ENCODE data around the gene DDX27. TPM values are rescaled to one million over a fixed set of nuclear protein-coding genes. Genes with fewer than 3 reads are reported as not detected.

Gene DDX27
- total and polyA plus RNA-seq, 9 of the 15 experiments (the other 6 are each of a cell fraction or from before 2014, with no cell fraction given), result 17.9 to 79.3 (median 57.0) TPM

DNA sequence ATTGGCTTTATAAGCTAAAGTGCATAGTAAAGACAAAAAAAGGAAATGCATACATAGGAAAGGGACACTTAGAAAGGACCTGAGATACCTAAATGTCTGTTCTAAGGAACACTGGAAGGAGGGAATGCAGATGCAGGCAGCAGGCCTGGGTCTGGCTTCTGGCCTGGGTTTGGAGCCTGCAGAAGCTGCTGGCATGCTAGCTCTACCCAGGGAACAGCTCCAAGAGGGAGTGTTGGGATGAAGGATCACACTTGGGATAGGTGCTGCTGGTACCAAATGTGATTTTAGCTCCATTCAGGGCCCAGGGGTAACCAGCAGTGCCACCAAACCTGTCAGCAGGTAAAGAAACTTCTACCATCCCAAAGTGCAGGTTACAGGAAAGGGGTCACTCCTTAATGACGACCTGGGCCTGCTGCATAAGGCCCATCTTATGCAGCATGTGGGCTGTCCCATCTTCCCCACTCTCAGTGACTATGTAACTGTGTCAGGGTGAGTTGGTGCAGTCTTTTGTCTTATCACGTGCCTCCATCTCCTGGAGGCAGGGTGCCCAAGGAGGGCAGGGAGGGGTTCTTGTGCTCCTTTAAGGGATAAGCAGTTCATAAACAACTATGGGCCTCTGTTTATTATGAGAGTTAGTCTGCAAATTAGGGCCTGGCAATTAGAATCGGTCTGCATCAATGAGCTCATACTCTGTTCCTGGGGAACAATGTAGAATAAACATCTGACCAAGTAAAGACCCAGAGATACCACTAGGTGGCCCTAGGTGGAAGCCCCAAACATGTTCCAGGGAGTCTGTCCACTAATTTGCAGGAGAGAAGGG is 26.9 kb downstream of the DDX27 start:
- Histone ChIP-seq H2AFZ (ENCODE audit: low read depth, low read length) (no peak overlapping the region), H3K9me1 (ENCODE audit: control insufficient read depth, insufficient read depth, low read length) (no peaks in the 10 kb centered on the region), H3K4me2 (ENCODE audit: insufficient read depth, low read length) (no peak overlapping the region), H3K27ac (ENCODE audit: extremely low read depth, low read depth, low read length) (no peak overlapping the region), H3K36me3 (ENCODE audit: control insufficient read depth, insufficient read depth, low read length) (peaks cover 89% of the 10 kb centered on the region), H3K4me3 (no peak overlapping the region), H3K27me3 (ENCODE audit: control insufficient read depth in 2 of 2, insufficient read depth in 2 of 2, low read length in 2 of 2) (no peaks in the 10 kb centered on the region), H4K20me1 (replicated peaks; ENCODE audit: control insufficient read depth, insufficient read depth, low read length) (peaks cover 19% of the 10 kb centered on the region), H3K9ac (ENCODE audit: insufficient read depth in 1 of 2, low read depth in 2 of 2, low read length in 2 of 2) (no peak overlapping the region), H3K79me2 (ENCODE audit: control insufficient read depth, insufficient read depth, low read length) (no peaks in the 10 kb centered on the region), H3K9me3 (replicated peaks; ENCODE audit: control insufficient read depth, insufficient read depth, low read depth, low read length) (no peaks in the 10 kb centered on the region), H3K4me1 (replicated peaks in 1 of 2; ENCODE audit: control insufficient read depth in 2 of 2, insufficient read depth in 2 of 2, low read length in 2 of 2) (no peaks in the 10 kb centered on the region)
- BruUV-seq (replicated peaks), result no TSS peak
- ATAC-seq (peak; percentile 96), DNase-seq (ENCODE audit: extremely low read depth in 1 of 4, low spot score in 3 of 4) (peak; percentile 50 to 67 (median 62)), FAIRE-seq (peak; percentile 94)
- POLR2A ChIA-PET, result interaction anchor here (0.5 to 1.8 kb wide), 10 partner anchors 9 to 275 kb away, joined by 3 to 7 read pairs (median 4); partner anchors contain the start of genes CSE1L and ZNFX1
- in situ Hi-C loops (cut with MboI), result loop anchor here (5.0 kb wide), 1 partner anchor 76 kb away; no protein-coding TSS in a partner anchor
- CTCF ChIA-PET (ENCODE audit: low intra/inter-chr PET ratio), result interaction anchor here (0.7 to 1.5 kb wide), 2 partner anchors 78 to 87 kb away, joined by 8 to 10 read pairs; no protein-coding TSS in a partner anchor
- WGBS (ENCODE audit: insufficient coverage, low coverage, missing lambda C conversion rate), result 35% methylated on average over 3 of the region's 3 CpGs
- intact Hi-C loops (cut with micrococcal nuclease), result loop anchor here (1.0 kb wide), 1 partner anchor 77 kb away; no protein-coding TSS in a partner anchor
- TF ChIP-seq RAD21 (CRISPR knock-in tag; conservative IDR thresholded peaks at IDR 0.05 in 1 of 2, IDR thresholded peaks at IDR 0.05 in 1 of 2) (peak; percentile 54 to 74), PRDM10 (IDR thresholded peaks at IDR 0.05; ENCODE audit: partially characterized antibody) (peak; percentile 62), KHSRP (IDR thresholded peaks at IDR 0.05) (no peak), XRCC5 (IDR thresholded peaks at IDR 0.05; ENCODE audit: low read depth, low read length) (no peak), RB1 (IDR thresholded peaks at IDR 0.05; ENCODE audit: low read depth) (peak; percentile 14; the same call in 1 of the 2 replicates), KLF16 (IDR thresholded peaks at IDR 0.05) (peak; percentile 25; the same call in 1 of the 2 replicates), HDAC8 (tag; IDR thresholded peaks at IDR 0.05) (no peak), ZSCAN29 (IDR thresholded peaks at IDR 0.05) (no peak), SMC3 (conservative IDR thresholded peaks at IDR 0.05; ENCODE audit: insufficient read depth, low read depth, low read length) (peak; percentile 47; the same call in 1 of the 2 replicates), SUPT5H (IDR thresholded peaks at IDR 0.05) (peak; percentile 51), ESRRA (IDR thresholded peaks at IDR 0.05; ENCODE audit: borderline replicate concordance, low read depth) (no peak)
- TF ChIP-seq, protein P1, sequence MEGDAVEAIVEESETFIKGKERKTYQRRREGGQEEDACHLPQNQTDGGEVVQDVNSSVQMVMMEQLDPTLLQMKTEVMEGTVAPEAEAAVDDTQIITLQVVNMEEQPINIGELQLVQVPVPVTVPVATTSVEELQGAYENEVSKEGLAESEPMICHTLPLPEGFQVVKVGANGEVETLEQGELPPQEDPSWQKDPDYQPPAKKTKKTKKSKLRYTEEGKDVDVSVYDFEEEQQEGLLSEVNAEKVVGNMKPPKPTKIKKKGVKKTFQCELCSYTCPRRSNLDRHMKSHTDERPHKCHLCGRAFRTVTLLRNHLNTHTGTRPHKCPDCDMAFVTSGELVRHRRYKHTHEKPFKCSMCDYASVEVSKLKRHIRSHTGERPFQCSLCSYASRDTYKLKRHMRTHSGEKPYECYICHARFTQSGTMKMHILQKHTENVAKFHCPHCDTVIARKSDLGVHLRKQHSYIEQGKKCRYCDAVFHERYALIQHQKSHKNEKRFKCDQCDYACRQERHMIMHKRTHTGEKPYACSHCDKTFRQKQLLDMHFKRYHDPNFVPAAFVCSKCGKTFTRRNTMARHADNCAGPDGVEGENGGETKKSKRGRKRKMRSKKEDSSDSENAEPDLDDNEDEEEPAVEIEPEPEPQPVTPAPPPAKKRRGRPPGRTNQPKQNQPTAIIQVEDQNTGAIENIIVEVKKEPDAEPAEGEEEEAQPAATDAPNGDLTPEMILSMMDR (IDR thresholded peaks at IDR 0.05 in 2 of 3, conservative IDR thresholded peaks at IDR 0.05 in 1 of 3; ENCODE audit: insufficient read depth in 2 of 3, low read depth in 1 of 3, low read length in 3 of 3), result peak; percentile 73 to 86 (median 79)
